Upper lobe of left lung (tissue), 4 donors: ENCODE measurements around the gene MKNK1.

ENCODE experiments used
- CTCF ChIP-seq, 6 experiments: fragments of 450-650 bp in 4 of 6; fragments of 200-600 bp in 2 of 6; sonication (generic) in 2 of 6; IDR thresholded peaks; one replicate each; pipeline ENCODE4 v1.5.1; 2016 to 2019; ENCODE audit warnings: antibody characterized with exemption in 6 of 6
- EP300 ChIP-seq, 4 donors: sonication (generic); formaldehyde crosslinking; IDR thresholded peaks; one replicate each; pipeline ENCODE4 v1.5.1; 2017; ENCODE audit warnings: antibody characterized with exemption in 4 of 4, control low read depth in 2 of 4
- POLR2A ChIP-seq, 4 donors: fragments of 450-650 bp; IDR thresholded peaks; one replicate each; pipeline ENCODE4 v1.5.1; 2016 to 2017; ENCODE audit warnings: antibody characterized with exemption in 4 of 4, mild to moderate bottlenecking in 2 of 4
- POLR2AphosphoS5 ChIP-seq, 2 donors: sonication (generic); formaldehyde crosslinking; IDR thresholded peaks; one replicate each; pipeline ENCODE4 v1.5.1; 2017; ENCODE audit warnings: antibody characterized with exemption in 2 of 2

- no peak for TF ChIP-seq POLR2A (IDR thresholded peaks at IDR 0.05)
- no peak for TF ChIP-seq POLR2AphosphoS5 (IDR thresholded peaks at IDR 0.05)
- no peak for TF ChIP-seq CTCF (IDR thresholded peaks at IDR 0.05)
- TF ChIP-seq EP300 (IDR thresholded peaks at IDR 0.05): no peak
These were observed 58.3 kb downstream of the MKNK1 start for GRCh38 chr1:46545784-46546183.
